ENCODE measurements around the gene AHNAK.

DNA sequence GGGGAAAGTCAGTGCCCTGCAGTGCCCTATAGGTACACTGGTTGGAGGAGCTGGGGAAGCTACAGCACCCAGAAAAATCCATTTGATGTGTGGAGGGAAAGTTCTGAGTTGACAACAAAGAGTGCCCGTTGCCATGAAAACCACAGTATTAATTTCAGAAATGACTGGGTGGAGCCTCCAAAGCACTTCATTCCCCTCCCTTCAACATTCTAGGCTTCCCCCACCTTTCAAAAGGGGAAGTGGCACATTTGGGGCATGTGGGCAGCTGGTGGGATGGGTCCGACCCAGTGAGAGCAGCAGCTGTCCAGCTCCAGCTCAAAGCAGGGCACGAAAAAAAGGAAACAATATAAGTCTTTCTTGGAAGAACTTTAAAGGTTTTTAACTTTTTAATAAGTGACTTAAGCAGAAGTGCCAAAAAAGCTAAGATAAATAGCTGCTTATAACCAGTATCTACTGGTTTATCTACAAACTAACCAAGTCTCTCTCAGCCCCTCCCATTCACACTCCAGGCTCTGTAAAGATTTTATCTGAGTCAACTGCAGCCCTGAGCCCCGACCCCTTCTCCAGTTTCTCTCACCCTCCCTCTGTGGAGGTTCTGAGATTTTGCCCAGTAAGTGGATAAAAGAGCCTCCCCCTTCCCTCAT lies 9.0 kb upstream of the AHNAK start:
- TF ChIP-seq USF1 (IDR thresholded peaks at IDR 0.05): no peak
- TF ChIP-seq, protein P1, sequence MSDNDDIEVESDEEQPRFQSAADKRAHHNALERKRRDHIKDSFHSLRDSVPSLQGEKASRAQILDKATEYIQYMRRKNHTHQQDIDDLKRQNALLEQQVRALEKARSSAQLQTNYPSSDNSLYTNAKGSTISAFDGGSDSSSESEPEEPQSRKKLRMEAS (IDR thresholded peaks at IDR 0.05): no peak
- TF ChIP-seq TCF12 (IDR thresholded peaks at IDR 0.05; ENCODE audit: low read depth): no peak
- no peak for TF ChIP-seq RAD21 (IDR thresholded peaks at IDR 0.05; ENCODE audit: low read depth)
- TF ChIP-seq ZBTB7A (IDR thresholded peaks at IDR 0.05; ENCODE audit: low read depth): no peak
- no peak for TF ChIP-seq EP300 (IDR thresholded peaks at IDR 0.05; ENCODE audit: borderline replicate concordance)

All from Ishikawa (cell line).